GM12878 (cell line): ENCODE results near the gene KLHL30. TPM values are rescaled to one million over a fixed set of nuclear protein-coding genes. Genes with fewer than 3 reads are reported as not detected.

Experiments
- ATAC-seq: fragments of 200-7000 bp; cut with Tn5 transposase; 3 replicates; pipeline ENCODE4 v1.9.1; 2020; ENCODE audit warnings: mild to moderate bottlenecking, moderate library complexity
- BruUV-seq: library from RNA; stranded (reverse); fragments of 400-500 nt; replicated peaks from 2 replicates; lab custom pipeline; 2021; lab: Mats Ljungman, UMichigan
- CTCF ChIA-PET: fragments of 300-600 bp; sonication (Branson Sonifier 250); formaldehyde crosslinking; extraction: SDS; loops from one replicate; lab custom pipeline; 2021; ENCODE audit warnings: inconsistent platforms; lab: Yijun Ruan, JAX
- POLR2A ChIA-PET: fragments of 350-600 bp; formaldehyde crosslinking; extraction: SDS; loops from one replicate; lab custom pipeline; 2021; ENCODE audit warnings: inconsistent platforms; lab: Charles Lee
- RAD21 ChIA-PET: fragments of 300-600 bp; sonication (Branson Sonifier 250); formaldehyde crosslinking; loops from one replicate; lab custom pipeline; 2023; ENCODE audit warnings: antibody characterized with exemption; ENCODE audit not compliant: unreplicated experiment; lab: Charles Lee
- SMC1A ChIA-PET: fragments of 300-600 bp; sonication (Branson Sonifier 250); formaldehyde crosslinking; loops from one replicate; lab custom pipeline; 2023; ENCODE audit not compliant: unreplicated experiment, uncharacterized antibody; lab: Charles Lee
- DNase-seq: peaks from one replicate; pipeline ENCODE4 v3.0.0-alpha.2; 2011; ENCODE audit warnings: low read depth, low spot score
- FAIRE-seq: peaks from 3 replicates; lab custom pipeline; 2011; peaks lifted over from hg19 to GRCh38; lab: Jason Lieb, UNC
- H2AFZ ChIP-seq: 2 replicates; pipeline ENCODE4 v1.6.0; 2011; ENCODE audit warnings: low read depth, low read length, control low read depth; ENCODE audit not compliant: control insufficient read depth
- H3K27ac ChIP-seq: 2 replicates; pipeline ENCODE4 v1.5.1; 2011; ENCODE audit warnings: control low read depth; ENCODE audit not compliant: control insufficient read depth, insufficient read depth
- H3K27me3 ChIP-seq, 2 experiments: replicated peaks in 1 of 2; 2 replicates each; pipeline versions ENCODE4 v1.6.0 to v1.6.1; 2011; ENCODE audit warnings: low read length in 1 of 2; ENCODE audit not compliant: control insufficient read depth in 2 of 2, insufficient read depth in 2 of 2
- H3K36me3 ChIP-seq, 2 experiments: 2 replicates each; pipeline ENCODE4 v1.5.1; 2011; ENCODE audit warnings: low read length in 1 of 2; ENCODE audit not compliant: control insufficient read depth in 2 of 2, insufficient read depth in 2 of 2
- H3K4me1 ChIP-seq: 2 replicates; pipeline ENCODE4 v1.6.1; 2011; ENCODE audit warnings: mild to moderate bottlenecking, low read length, moderate library complexity, mixed read lengths; ENCODE audit not compliant: control insufficient read depth, insufficient read depth
- H3K4me2 ChIP-seq: 2 replicates; pipeline ENCODE4 v1.6.0; 2011; ENCODE audit warnings: control low read depth; ENCODE audit not compliant: control insufficient read depth, insufficient read depth
- H3K4me3 ChIP-seq: fragments of 200-600 bp; sonication (generic); 2 replicates; pipeline ENCODE4 v1.5.1; 2016
- H3K79me2 ChIP-seq: 2 replicates; pipeline ENCODE4 v1.6.0; 2011; ENCODE audit warnings: low read length; ENCODE audit not compliant: control insufficient read depth, insufficient read depth
- H3K9ac ChIP-seq: 2 replicates; pipeline ENCODE4 v1.8.0; 2011; ENCODE audit warnings: low read length, control low read depth, mixed read lengths; ENCODE audit not compliant: control insufficient read depth, insufficient read depth
- H3K9me3 ChIP-seq: replicated peaks from 3 replicates; pipeline ENCODE4 v1.5.1; 2011; ENCODE audit warnings: mild to moderate bottlenecking, low read length; ENCODE audit not compliant: control insufficient read depth, insufficient read depth
- H4K20me1 ChIP-seq: 2 replicates; pipeline ENCODE4 v1.6.0; 2011; ENCODE audit not compliant: control insufficient read depth, insufficient read depth
- EGR1 ChIP-seq, 2 experiments: IDR thresholded peaks; 1 replicate in 1 of 2; 2 replicates in 1 of 2; pipeline ENCODE4 v1.6.1; 2011 to 2012; ENCODE audit warnings: low read depth in 2 of 2, low read length in 2 of 2, borderline replicate concordance in 1 of 2, mild to moderate bottlenecking in 1 of 2, moderate library complexity in 1 of 2
- FOXK2 ChIP-seq: fragments of 450-650 bp; IDR thresholded peaks from 2 replicates; pipeline ENCODE4 v1.6.1; 2017; ENCODE audit warnings: mild to moderate bottlenecking, moderate library complexity
- IKZF1 ChIP-seq: fragments of 450-650 bp; conservative IDR thresholded peaks from 2 replicates; pipeline ENCODE4 v1.6.1; 2017; ENCODE audit warnings: antibody characterized with exemption, mild to moderate bottlenecking
- IKZF2 ChIP-seq, 2 experiments: fragments of 450-650 bp; IDR thresholded peaks; 2 replicates each; pipeline ENCODE4 v1.6.1; 2017; ENCODE audit warnings: mild to moderate bottlenecking in 2 of 2, moderate library complexity in 2 of 2
- IRF4 ChIP-seq: IDR thresholded peaks from 2 replicates; pipeline ENCODE4 v1.6.1; 2011; ENCODE audit warnings: low read depth, low read length
- KAT2A ChIP-seq: conservative IDR thresholded peaks from 2 replicates; pipeline ENCODE4 v1.6.1; 2011; ENCODE audit warnings: low read depth, low read length; ENCODE audit not compliant: control insufficient read depth
- MYC ChIP-seq: IDR thresholded peaks from 2 replicates; pipeline ENCODE4 v1.6.1; 2011; ENCODE audit warnings: mild to moderate bottlenecking, low read length, moderate library complexity, inconsistent platforms; ENCODE audit not compliant: insufficient read depth, insufficient replicate concordance, insufficient read length, severe bottlenecking
- NKRF ChIP-seq: fragments of 450-650 bp; conservative IDR thresholded peaks from 2 replicates; pipeline ENCODE4 v1.6.1; 2017; ENCODE audit warnings: mild to moderate bottlenecking, moderate library complexity
- PBX3 ChIP-seq: IDR thresholded peaks from 2 replicates; pipeline ENCODE4 v1.6.1; 2011; ENCODE audit warnings: mild to moderate bottlenecking, low read depth, low read length, moderate library complexity; ENCODE audit not compliant: insufficient replicate concordance
- POLR2A ChIP-seq: IDR thresholded peaks from 2 replicates; pipeline ENCODE4 v1.6.1; 2011; ENCODE audit warnings: low read depth, mild to moderate bottlenecking, low read length
- RELA ChIP-seq: fragments of 450-650 bp; IDR thresholded peaks from 2 replicates; pipeline ENCODE4 v1.8.0; 2014; ENCODE audit warnings: borderline replicate concordance; ENCODE audit not compliant: partially characterized antibody
- SIX5 ChIP-seq: IDR thresholded peaks from 2 replicates; pipeline ENCODE4 v1.6.1; 2011; ENCODE audit warnings: mild to moderate bottlenecking, low read depth, low read length, moderate library complexity; ENCODE audit not compliant: severe bottlenecking
- SREBF2 ChIP-seq: IDR thresholded peaks from 2 replicates; pipeline ENCODE4 v1.6.1; 2012; ENCODE audit warnings: mild to moderate bottlenecking, low read length
- TCF3 ChIP-seq: IDR thresholded peaks from 2 replicates; pipeline ENCODE4 v1.6.1; 2012; ENCODE audit warnings: low read depth, mild to moderate bottlenecking, low read length, borderline replicate concordance; ENCODE audit not compliant: insufficient read depth
- WGBS: methylation state at CpG from one replicate; pipeline ENCODE4 v1.1.6; 2016; ENCODE audit warnings: low lambda C conversion rate; ENCODE audit not compliant: insufficient replicate concordance, insufficient coverage; ENCODE audit errors: missing lambda C conversion rate; 5-methylcytosine and 5-hydroxymethylcytosine counted together
- in situ Hi-C: fragments of 300-500 bp; cut with MboI; formaldehyde crosslinking; loops from 9 replicates; pipeline ENCODE4 v1.14.3; 2018; ENCODE audit warnings: mixed read lengths
- intact Hi-C: fragments of 100-400 bp; cut with micrococcal nuclease; formaldehyde crosslinking; loops from one replicate; pipeline ENCODE4 v1.14.2; 2022; ENCODE audit not compliant: unreplicated experiment
- polyA plus RNA-seq, 11 experiments: library from polyadenylated mRNA; depleted of rRNA in 4 of 11; unstranded in 6 of 11; stranded (reverse) in 5 of 11; fragments of >200 nt; fragmentation: Nextera tagmentation in 4 of 11; fragmentation: Illumina TruSeq in 1 of 11; extraction: Ambion mirVana in 4 of 11; extraction: Trizol in 1 of 11; gene quantifications; 1 replicate in 1 of 11; 2 replicates in 10 of 11; pipeline versions ENCODE4 v1.2.1 to v1.2.3, GENCODE V29; 2011 to 2016; ENCODE audit warnings: inconsistent platforms in 2 of 11, missing spikeins in 2 of 11, low read depth in 1 of 11
- total RNA-seq, 4 experiments: library from RNA; depleted of rRNA in 3 of 4; stranded (reverse); fragments of >200 nt in 3 of 4; fragmentation: Illumina TruSeq in 1 of 4; extraction: Trizol in 1 of 4; gene quantifications; 2 replicates each; pipeline versions ENCODE4 v1.2.1 to v1.2.3, GENCODE V29; 2013 to 2021
- TF ChIP-seq, protein P1 (sequence below): fragments of 450-650 bp; formaldehyde crosslinking; IDR thresholded peaks from 2 replicates; pipeline ENCODE4 v1.4.0; 2020; ENCODE audit warnings: mild to moderate bottlenecking, moderate library complexity

Gene KLHL30
- total and polyA plus RNA-seq, 10 of the 15 experiments (the other 5 are each of a cell fraction or from before 2014, with no cell fraction given) = 0.03 TPM; not detected in 9

DNA sequence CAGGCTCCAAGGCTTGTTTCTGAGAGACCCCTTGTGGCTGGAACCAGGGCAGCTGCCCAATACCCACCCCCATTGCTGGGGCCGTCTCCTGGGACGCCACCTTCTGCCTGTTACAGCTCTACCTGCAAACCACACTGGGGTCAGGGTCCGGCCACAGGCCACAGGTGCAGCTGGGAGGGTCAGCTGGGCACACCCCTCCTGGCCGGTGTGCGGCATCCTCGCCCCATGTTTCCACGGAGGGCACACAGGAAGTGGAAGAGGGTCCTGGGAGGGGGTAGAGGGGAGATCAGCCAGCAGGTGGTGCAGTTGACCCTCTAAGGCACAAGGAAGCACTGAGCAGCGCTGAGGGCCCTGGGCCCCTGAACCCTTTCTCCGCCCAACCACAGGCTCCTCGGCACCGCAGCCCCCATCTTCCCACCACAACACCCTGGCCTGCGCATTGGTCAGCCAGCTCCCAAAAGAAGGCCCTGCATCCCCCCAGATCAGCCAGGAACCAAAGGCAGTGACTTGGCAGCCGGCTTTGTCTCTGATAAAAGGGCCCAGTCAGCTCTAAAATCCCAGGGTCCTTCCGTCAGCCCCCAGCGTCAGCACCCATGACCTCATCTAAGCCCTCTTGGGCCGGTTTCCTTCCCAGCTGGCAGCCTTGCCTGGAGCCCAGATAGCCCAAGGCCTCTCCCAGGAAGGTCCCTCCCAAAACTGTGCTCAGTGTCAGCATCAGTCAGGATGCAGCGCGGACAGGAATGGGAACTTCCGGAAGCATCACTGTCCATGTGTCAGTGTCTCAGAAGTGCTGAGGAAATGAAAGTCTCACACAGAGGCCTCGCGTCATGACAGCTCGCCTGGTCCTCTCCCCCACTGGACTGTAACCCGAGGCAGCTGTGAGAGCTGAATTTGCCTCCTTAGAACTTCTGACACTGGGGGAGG is 22.0 kb downstream of the KLHL30 start:
- POLR2A ChIA-PET = interaction anchor here (0.6 kb wide), 1 partner anchor 277 kb away, joined by 3 read pairs; no protein-coding TSS in a partner anchor
- Histone ChIP-seq H3K4me1 (peaks cover 6% of the 10 kb centered on the region; the same call in 1 of the 2 replicates), H3K79me2 (no peaks in the 10 kb centered on the region), H3K27ac (no peak overlapping the region), H3K9ac (no peak overlapping the region), H3K9me3 (no peaks in the 10 kb centered on the region), H3K27me3 (peaks cover 3 to 12% of the 10 kb centered on the region in 2 experiments; a peak in 3 of 4 replicates), H2AFZ (no peak overlapping the region; the same call in 1 of the 2 replicates), H4K20me1 (no peaks in the 10 kb centered on the region), H3K4me2 (peak overlapping the region; percentile 33; the same call in 1 of the 2 replicates), H3K36me3 (no peaks in the 10 kb centered on the region; a peak in 1 of 4 replicates), H3K4me3 (no peak overlapping the region)
- in situ Hi-C loops (no loop called here), intact Hi-C loops (loop anchor here (2.0 kb wide), 1 partner anchor 102 kb away; no protein-coding TSS in a partner anchor)
- RAD21 ChIA-PET = interaction anchor here (1.2 to 1.9 kb wide), 2 partner anchors 103 to 191 kb away, joined by 3 to 13 read pairs; no protein-coding TSS in a partner anchor
- FAIRE-seq (no peak), DNase-seq (no peak), ATAC-seq (peak; percentile 79)
- CTCF ChIA-PET = interaction anchor here (0.6 to 2.5 kb wide), 4 partner anchors 17 to 194 kb away, joined by 3 to 23 read pairs (median 3); no protein-coding TSS in a partner anchor
- SMC1A ChIA-PET = interaction anchor here (1.1 to 1.6 kb wide), 3 partner anchors 15 to 302 kb away, joined by 3 to 4 read pairs (median 4); no protein-coding TSS in a partner anchor
- 36% methylated on average over 22 of the region's 23 CpGs for WGBS
- no TSS peak for BruUV-seq
- TF ChIP-seq TCF3 = no peak
- no peak for TF ChIP-seq MYC
- no peak for TF ChIP-seq FOXK2
- no peak for TF ChIP-seq EGR1 (IDR thresholded peaks at IDR 0.05; ENCODE audit: borderline replicate concordance in 1 of 2, low read depth in 2 of 2, low read length in 2 of 2)
- TF ChIP-seq PBX3 = no peak
- TF ChIP-seq SIX5 = no peak
- no peak for TF ChIP-seq NKRF
- no peak for TF ChIP-seq RELA
- TF ChIP-seq, protein P1, sequence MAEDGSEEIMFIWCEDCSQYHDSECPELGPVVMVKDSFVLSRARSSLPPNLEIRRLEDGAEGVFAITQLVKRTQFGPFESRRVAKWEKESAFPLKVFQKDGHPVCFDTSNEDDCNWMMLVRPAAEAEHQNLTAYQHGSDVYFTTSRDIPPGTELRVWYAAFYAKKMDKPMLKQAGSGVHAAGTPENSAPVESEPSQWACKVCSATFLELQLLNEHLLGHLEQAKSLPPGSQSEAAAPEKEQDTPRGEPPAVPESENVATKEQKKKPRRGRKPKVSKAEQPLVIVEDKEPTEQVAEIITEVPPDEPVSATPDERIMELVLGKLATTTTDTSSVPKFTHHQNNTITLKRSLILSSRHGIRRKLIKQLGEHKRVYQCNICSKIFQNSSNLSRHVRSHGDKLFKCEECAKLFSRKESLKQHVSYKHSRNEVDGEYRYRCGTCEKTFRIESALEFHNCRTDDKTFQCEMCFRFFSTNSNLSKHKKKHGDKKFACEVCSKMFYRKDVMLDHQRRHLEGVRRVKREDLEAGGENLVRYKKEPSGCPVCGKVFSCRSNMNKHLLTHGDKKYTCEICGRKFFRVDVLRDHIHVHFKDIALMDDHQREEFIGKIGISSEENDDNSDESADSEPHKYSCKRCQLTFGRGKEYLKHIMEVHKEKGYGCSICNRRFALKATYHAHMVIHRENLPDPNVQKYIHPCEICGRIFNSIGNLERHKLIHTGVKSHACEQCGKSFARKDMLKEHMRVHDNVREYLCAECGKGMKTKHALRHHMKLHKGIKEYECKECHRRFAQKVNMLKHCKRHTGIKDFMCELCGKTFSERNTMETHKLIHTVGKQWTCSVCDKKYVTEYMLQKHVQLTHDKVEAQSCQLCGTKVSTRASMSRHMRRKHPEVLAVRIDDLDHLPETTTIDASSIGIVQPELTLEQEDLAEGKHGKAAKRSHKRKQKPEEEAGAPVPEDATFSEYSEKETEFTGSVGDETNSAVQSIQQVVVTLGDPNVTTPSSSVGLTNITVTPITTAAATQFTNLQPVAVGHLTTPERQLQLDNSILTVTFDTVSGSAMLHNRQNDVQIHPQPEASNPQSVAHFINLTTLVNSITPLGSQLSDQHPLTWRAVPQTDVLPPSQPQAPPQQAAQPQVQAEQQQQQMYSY (CRISPR knock-in tag) = no peak
- TF ChIP-seq IKZF1 = no peak
- TF ChIP-seq IRF4 = no peak
- TF ChIP-seq SREBF2 = no peak
- TF ChIP-seq POLR2A = no peak
- no peak for TF ChIP-seq IKZF2 (IDR thresholded peaks at IDR 0.05)
- TF ChIP-seq KAT2A = no peak
